Right lobe of liver (tissue), 6 donors: ENCODE data around the gene PDZD7. TPM values are rescaled to one million over a fixed set of nuclear protein-coding genes. Genes with fewer than 3 reads are reported as not detected.

Source experiments
- ATAC-seq, 4 donors: fragments of 200-7000 bp; cut with Tn5 transposase; one replicate each; pipeline ENCODE4 v1.9.1; 2020; ENCODE audit warnings: mild to moderate bottlenecking in 4 of 4, moderate library complexity in 4 of 4
- DNase-seq, 3 donors: peaks; one replicate each; pipeline ENCODE4 v3.0.0-alpha.2; 2020
- H3K27ac ChIP-seq, 3 donors: fragments of 200-600 bp; one replicate each; pipeline ENCODE4 v1.8.0; 2022
- H3K27me3 ChIP-seq, 2 donors: fragments of 200-600 bp; one replicate each; pipeline ENCODE4 v1.8.0; 2022
- H3K36me3 ChIP-seq, 4 donors: fragments of 200-600 bp; sonication (generic) in 1 of 4; one replicate each; pipeline versions ENCODE4 v1.5.1 to v1.8.0; 2017 to 2022; ENCODE audit warnings: control low read depth in 1 of 4
- H3K4me1 ChIP-seq, 4 donors: fragments of 200-600 bp; sonication (generic) in 1 of 4; one replicate each; pipeline versions ENCODE4 v1.5.1 to v1.8.0; 2017 to 2022; ENCODE audit warnings: control low read depth in 1 of 4
- H3K4me3 ChIP-seq, 3 donors: fragments of 200-600 bp; one replicate each; pipeline ENCODE4 v1.8.0; 2022
- H3K9me3 ChIP-seq, 4 donors: fragments of 200-600 bp; sonication (generic) in 1 of 4; one replicate each; pipeline versions ENCODE4 v1.5.1 to v1.8.0; 2017 to 2022; ENCODE audit warnings: control low read depth in 1 of 4
- POLR2A ChIP-seq: fragments of 450-650 bp; IDR thresholded peaks from one replicate; pipeline ENCODE4 v1.6.1; 2017; ENCODE audit warnings: antibody characterized with exemption, mild to moderate bottlenecking
- WGBS: methylation state at CpG from one replicate; pipeline ENCODE4 v1.1.6; 2018; ENCODE audit warnings: low coverage, low lambda C conversion rate; ENCODE audit not compliant: insufficient coverage; ENCODE audit errors: missing lambda C conversion rate; 5-methylcytosine and 5-hydroxymethylcytosine counted together
- intact Hi-C, 2 donors: fragments of 100-400 bp; cut with DNase I; formaldehyde crosslinking; loops; one replicate each; pipeline versions ENCODE4 v1.11.2 to v1.14.1; 2022
- total RNA-seq, 6 experiments: library from RNA; depleted of rRNA in 2 of 6; stranded (reverse); fragments of >200 nt in 2 of 6; fragmentation: NEBNext Ultra II Directional in 3 of 6; extraction: Animal tissue kit (Norgen Biotek cat#: 25700) in 3 of 6; gene quantifications; one replicate each; pipeline versions ENCODE4 v1.1.0 to v1.2.4, GENCODE V29; 2016 to 2023
- TF ChIP-seq, protein P1 (sequence below), 4 donors: fragments of 200-600 bp in 3 of 4; fragments of 450-650 bp in 1 of 4; IDR thresholded peaks; one replicate each; pipeline versions ENCODE4 v1.5.1 to v1.8.0; 2016 to 2022; ENCODE audit warnings: antibody characterized with exemption in 4 of 4, mild to moderate bottlenecking in 2 of 4
- donor health status: DM: no; HTN: yes; CAD: no.
- donor health status: DM: no; HTN: no; CAD: no.
- donor health status: DM: no; HTN: no; CAD: no.
- donor health status: DM: no; HTN: yes; CAD: no.
- donor health status: DM: no; HTN: yes; CAD: no.

Gene PDZD7
- total RNA-seq, 6 experiments from 2014 or later: 0.15 to 0.50 (median 0.20) TPM; not detected in 1

GRCh38 chr10:100972904-100973535 is 57.9 kb downstream of the PDZD7 start:
- TF ChIP-seq, protein P1, sequence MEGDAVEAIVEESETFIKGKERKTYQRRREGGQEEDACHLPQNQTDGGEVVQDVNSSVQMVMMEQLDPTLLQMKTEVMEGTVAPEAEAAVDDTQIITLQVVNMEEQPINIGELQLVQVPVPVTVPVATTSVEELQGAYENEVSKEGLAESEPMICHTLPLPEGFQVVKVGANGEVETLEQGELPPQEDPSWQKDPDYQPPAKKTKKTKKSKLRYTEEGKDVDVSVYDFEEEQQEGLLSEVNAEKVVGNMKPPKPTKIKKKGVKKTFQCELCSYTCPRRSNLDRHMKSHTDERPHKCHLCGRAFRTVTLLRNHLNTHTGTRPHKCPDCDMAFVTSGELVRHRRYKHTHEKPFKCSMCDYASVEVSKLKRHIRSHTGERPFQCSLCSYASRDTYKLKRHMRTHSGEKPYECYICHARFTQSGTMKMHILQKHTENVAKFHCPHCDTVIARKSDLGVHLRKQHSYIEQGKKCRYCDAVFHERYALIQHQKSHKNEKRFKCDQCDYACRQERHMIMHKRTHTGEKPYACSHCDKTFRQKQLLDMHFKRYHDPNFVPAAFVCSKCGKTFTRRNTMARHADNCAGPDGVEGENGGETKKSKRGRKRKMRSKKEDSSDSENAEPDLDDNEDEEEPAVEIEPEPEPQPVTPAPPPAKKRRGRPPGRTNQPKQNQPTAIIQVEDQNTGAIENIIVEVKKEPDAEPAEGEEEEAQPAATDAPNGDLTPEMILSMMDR (IDR thresholded peaks at IDR 0.05): no peak
- TF ChIP-seq POLR2A: no peak
- H3K4me3 ChIP-seq: no peak overlapping the region
- H3K27me3 ChIP-seq: no peaks in the 10 kb centered on the region
- peaks cover 0 to 24% (median 11%) of the 10 kb centered on the region in 4 donors for H3K4me1 ChIP-seq
- ATAC-seq (no peak), DNase-seq (peak in 1 of 3 donors; percentile 43)
- intact Hi-C loops: no loop called here
- peaks cover 0 to 36% (median 6%) of the 10 kb centered on the region in 4 donors for H3K36me3 ChIP-seq
- H3K27ac ChIP-seq: no peak overlapping the region
- H3K9me3 ChIP-seq: no peaks in the 10 kb centered on the region
- 94% methylated on average over 3 of the region's 6 CpGs for WGBS

GRCh38 chr10:100972115-100972903 is 58.6 kb downstream of the PDZD7 start:
- TF ChIP-seq, protein P1 (IDR thresholded peaks at IDR 0.05): no peak
- intact Hi-C loops: no loop called here
- 57% methylated on average over 9 of the region's 13 CpGs for WGBS
- Histone ChIP-seq H3K27me3 (no peaks in the 10 kb centered on the region), H3K4me3 (peak overlapping the region in 2 of 3 donors; percentile 21 to 97), H3K4me1 (peaks cover 0 to 27% (median 11%) of the 10 kb centered on the region in 4 donors), H3K36me3 (peaks cover 0 to 29% (median 3%) of the 10 kb centered on the region in 4 donors), H3K27ac (peak overlapping the region in 1 of 3 donors; percentile 65), H3K9me3 (no peaks in the 10 kb centered on the region)
- peak in 1 of 3 donors; percentile 42 for DNase-seq
- no peak for ATAC-seq

DNA sequence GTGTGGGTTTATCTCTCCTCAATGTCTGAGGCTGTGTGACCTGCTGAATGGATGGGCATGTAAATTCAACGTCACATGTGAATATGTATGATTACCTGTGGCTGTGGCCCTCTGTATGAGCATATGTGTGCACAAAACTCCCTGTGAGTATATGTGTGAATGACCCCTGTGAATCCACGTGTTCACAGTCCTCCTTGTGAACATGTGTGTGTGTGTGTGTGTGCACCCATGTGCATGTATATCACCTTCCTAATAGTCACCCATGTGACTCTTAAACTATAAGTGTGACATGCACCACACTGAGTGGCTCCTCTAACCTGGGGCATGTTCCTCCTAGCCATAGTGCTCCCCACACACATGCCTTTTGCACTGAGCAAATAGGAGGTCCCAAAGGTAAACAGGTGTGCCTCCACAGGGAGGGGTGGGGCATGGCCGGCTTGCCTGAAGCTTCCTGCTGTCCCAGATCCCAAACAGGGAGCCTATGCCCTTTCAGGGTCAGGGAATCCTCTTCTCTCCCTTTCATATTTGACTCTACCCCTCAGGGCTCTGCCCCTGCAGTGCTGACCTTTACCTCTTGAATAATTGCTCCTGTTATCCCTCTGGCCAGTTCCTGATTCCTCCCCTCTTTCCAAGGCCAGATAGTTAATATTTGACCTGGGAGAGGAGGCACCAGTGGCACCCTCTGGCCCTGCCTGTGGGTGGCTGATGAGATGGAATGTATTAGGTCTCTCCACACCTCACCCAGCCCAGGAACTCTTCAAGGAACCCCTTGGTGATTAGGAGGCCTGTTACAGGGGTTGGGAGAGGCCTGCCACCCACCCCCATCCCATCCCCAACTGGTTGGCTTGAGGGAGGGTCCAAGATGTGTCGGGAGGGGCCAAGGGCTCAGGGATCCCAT is 59.8 kb downstream of the PDZD7 start:
- H3K27me3 ChIP-seq: no peaks in the 10 kb centered on the region
- TF ChIP-seq, protein P1 (IDR thresholded peaks at IDR 0.05): peak in 3 of 4 donors; percentile 6 to 30 (median 17)
- no peak for TF ChIP-seq POLR2A
- H3K4me1 ChIP-seq: peaks cover 0 to 27% (median 11%) of the 10 kb centered on the region in 4 donors
- peak overlapping the region in 2 of 3 donors; percentile 2 to 65 for H3K27ac ChIP-seq
- peaks cover 0 to 24% (median 4%) of the 10 kb centered on the region in 4 donors for H3K36me3 ChIP-seq
- peak; percentile 65 to 91 (median 89) for DNase-seq
- ATAC-seq: peak; percentile 76 to 84 (median 80)
- WGBS: 20% methylated on average over 2 of the region's 4 CpGs
- intact Hi-C loops: no loop called here
- H3K4me3 ChIP-seq: peak overlapping the region; percentile 60 to 97 (median 90)
- no peaks in the 10 kb centered on the region for H3K9me3 ChIP-seq
